BE2C (cell line): ENCODE measurements around the gene CASTOR2.

Experiments used
- DNase-seq: peaks from one replicate; pipeline ENCODE4 v3.0.0-alpha.2; 2020
- H3K27me3 ChIP-seq: fragments of 250-450 bp; sonication (Bioruptor Pico); 2 replicates; pipeline ENCODE4 v1.5.1; 2020; ENCODE audit warnings: mild to moderate bottlenecking
- H3K36me3 ChIP-seq: fragments of 250-450 bp; sonication (Bioruptor Pico); 2 replicates; pipeline ENCODE4 v1.5.1; 2020; ENCODE audit warnings: mild to moderate bottlenecking
- H3K4me1 ChIP-seq: fragments of 250-450 bp; sonication (Bioruptor Pico); 2 replicates; pipeline ENCODE4 v1.5.1; 2020
- H3K4me3 ChIP-seq: 2 replicates; pipeline ENCODE4 v1.5.1; 2011; ENCODE audit warnings: low read depth, low read length
- H3K9me3 ChIP-seq: fragments of 250-450 bp; sonication (Bioruptor Pico); 2 replicates; pipeline ENCODE4 v1.5.1; 2020
- TF ChIP-seq, protein P1 (sequence below): IDR thresholded peaks from 2 replicates; pipeline ENCODE4 v1.5.1; 2012; ENCODE audit warnings: mild to moderate bottlenecking, low read depth, low read length

CASTOR2 gene

DNA sequence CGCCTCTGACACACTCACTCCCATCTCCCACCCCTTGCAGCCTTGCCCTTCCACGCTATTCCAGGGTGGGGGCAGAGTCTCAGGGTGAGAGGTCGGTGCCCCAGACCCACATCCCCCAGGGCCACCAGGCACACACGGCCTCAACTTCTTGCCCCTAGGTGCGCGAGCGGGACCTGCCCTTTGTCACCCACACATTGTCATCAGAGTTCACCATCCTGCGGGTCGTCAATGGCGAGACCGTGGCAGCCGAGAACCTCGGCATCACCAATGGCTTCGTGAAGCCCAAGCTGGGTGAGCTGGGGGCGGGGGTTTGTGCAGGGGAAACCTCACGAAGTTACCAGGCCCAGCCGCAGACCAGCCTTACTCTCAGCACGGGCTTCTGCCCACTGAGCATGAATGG lies 53.3 kb downstream of the CASTOR2 start:
- no peaks in the 10 kb centered on the region for H3K27me3 ChIP-seq
- no peak overlapping the region for H3K4me3 ChIP-seq
- no peaks in the 10 kb centered on the region for H3K9me3 ChIP-seq
- TF ChIP-seq, protein P1, sequence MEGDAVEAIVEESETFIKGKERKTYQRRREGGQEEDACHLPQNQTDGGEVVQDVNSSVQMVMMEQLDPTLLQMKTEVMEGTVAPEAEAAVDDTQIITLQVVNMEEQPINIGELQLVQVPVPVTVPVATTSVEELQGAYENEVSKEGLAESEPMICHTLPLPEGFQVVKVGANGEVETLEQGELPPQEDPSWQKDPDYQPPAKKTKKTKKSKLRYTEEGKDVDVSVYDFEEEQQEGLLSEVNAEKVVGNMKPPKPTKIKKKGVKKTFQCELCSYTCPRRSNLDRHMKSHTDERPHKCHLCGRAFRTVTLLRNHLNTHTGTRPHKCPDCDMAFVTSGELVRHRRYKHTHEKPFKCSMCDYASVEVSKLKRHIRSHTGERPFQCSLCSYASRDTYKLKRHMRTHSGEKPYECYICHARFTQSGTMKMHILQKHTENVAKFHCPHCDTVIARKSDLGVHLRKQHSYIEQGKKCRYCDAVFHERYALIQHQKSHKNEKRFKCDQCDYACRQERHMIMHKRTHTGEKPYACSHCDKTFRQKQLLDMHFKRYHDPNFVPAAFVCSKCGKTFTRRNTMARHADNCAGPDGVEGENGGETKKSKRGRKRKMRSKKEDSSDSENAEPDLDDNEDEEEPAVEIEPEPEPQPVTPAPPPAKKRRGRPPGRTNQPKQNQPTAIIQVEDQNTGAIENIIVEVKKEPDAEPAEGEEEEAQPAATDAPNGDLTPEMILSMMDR: no peak
- no peak for DNase-seq
- no peaks in the 10 kb centered on the region for H3K36me3 ChIP-seq
- H3K4me1 ChIP-seq: no peaks in the 10 kb centered on the region

DNA sequence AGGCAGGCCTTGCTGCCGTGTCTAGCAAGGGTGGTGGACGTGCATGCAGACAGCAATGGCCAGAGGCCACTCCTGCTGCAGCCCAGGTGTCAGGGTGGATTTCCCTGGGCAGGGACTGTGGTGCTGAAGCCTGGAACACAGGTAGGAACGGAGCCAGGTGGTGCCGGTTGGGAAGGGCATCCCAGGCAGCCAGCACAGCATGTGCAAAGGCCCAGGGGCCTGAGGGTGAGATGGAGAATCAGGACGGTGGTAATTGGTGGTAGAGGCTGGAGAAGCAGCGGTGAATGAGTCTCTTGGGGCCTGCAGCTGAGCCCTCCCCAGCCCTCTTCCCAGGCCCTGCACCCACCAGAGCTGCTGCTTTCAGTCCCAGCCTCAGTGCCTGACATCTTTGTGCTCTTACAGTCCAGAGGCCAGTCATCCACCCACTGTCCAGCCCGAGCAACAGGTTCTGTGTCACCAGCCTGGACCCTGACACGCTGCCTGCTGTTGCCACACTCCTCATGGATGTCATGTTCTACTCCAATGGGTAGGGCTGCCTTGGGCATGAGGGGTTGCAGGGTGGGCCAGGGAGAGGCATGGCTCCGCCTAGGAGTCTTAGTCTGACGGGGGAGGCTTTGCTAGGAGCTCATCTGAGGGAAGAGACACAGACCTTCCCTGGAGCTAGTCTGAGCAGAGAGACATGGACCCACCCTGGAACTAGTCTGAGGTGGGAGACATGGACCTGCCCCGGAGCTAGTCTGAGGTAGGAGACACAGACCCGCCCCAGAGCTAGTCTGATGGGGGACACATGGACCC lies 54.3 kb downstream of the CASTOR2 start:
- no peaks in the 10 kb centered on the region for H3K36me3 ChIP-seq
- H3K9me3 ChIP-seq: no peaks in the 10 kb centered on the region
- no peak for DNase-seq
- H3K4me1 ChIP-seq: no peaks in the 10 kb centered on the region
- no peak overlapping the region for H3K4me3 ChIP-seq
- TF ChIP-seq, protein P1: no peak
- no peaks in the 10 kb centered on the region for H3K27me3 ChIP-seq

DNA sequence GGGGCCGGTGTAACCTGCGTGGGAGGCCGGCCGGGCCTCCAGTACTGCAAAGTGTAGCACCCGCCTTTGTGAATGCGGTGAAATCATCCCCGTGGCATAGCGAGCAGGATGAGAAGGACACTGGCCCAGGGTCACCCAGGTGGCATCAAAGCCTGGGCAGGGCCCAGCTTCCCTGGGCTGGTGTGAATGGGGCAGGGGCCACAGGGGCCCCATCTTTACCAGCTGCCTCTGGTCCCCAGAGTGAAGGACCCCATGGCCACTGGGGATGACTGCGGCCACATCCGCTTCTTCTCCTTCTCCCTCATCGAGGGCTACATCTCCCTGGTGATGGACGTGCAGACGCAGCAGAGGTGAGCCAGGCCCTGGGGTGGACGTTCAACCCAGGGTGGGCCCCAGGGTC lies 55.3 kb downstream of the CASTOR2 start:
- TF ChIP-seq, protein P1: no peak
- H3K4me1 ChIP-seq: no peaks in the 10 kb centered on the region
- H3K36me3 ChIP-seq: no peaks in the 10 kb centered on the region
- no peak overlapping the region for H3K4me3 ChIP-seq
- H3K9me3 ChIP-seq: no peaks in the 10 kb centered on the region
- H3K27me3 ChIP-seq: no peaks in the 10 kb centered on the region
- no peak for DNase-seq

DNA sequence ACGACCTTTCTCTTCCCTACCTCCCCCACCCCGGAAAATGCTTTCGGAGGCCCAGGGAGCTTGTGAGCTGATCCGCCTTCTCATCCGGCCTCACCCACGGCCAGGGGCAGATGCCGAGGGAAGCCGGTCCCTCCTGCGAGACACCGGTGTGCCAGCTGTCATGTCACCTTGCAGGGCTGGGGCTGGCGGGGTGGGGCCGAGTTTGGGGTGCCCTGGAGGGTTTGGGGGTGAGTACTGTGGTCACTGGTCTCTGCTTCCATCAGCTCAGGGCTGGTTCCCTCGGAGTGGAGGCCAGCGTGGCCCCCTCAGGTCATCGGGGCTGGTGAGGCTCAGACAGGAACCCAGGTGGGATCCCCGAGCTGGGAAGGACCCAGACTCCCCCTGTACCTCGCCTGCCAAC lies 60.4 kb downstream of the CASTOR2 start:
- Histone ChIP-seq H3K27me3 (no peaks in the 10 kb centered on the region), H3K4me3 (no peak overlapping the region), H3K36me3 (no peaks in the 10 kb centered on the region), H3K9me3 (no peaks in the 10 kb centered on the region), H3K4me1 (no peaks in the 10 kb centered on the region)
- TF ChIP-seq, protein P1: no peak
- no peak for DNase-seq

DNA sequence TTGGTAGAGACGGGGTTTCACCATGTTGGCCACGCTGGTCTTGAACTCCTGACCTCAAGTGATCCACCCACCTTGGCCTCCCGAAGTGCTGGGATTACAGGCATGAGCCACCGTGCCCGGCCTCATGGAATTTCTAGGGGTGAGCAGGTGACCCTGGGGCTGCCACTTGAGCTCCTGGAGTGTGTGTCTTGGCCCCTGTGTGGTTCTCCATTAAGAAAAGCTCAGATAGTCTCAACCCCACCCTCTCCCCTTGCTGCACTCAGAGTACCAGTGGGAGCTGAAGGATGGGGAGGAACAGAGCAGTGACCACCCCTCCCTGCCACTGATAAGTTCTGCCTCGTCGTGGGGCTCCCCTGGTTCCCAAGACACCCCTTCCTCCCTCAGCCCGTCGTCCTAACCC lies 63.8 kb downstream of the CASTOR2 start:
- no peak for DNase-seq
- Histone ChIP-seq H3K4me1 (no peaks in the 10 kb centered on the region), H3K36me3 (no peaks in the 10 kb centered on the region), H3K9me3 (no peaks in the 10 kb centered on the region), H3K4me3 (no peak overlapping the region), H3K27me3 (no peaks in the 10 kb centered on the region)
- TF ChIP-seq, protein P1: no peak

DNA sequence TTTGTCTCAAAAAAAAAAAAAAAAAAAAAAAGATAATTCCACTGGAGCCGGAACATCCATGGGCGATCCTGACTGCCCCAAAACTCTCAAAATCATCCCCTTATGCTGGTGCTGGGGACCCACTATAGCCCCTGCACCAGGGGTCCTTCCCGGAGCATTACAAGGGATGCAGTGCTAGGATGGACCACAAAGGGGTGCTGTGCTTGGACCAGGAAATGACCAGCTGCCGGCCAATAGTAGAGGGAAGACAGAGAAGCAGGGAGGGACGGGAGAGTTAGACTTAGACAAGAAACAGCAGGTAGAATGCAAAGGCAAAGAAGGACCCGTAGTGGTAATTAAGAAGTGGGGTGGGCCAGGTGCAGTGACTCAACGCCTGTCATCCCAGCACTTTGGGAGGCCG lies 68.6 kb downstream of the CASTOR2 start:
- no peak for DNase-seq
- Histone ChIP-seq H3K4me3 (no peak overlapping the region), H3K27me3 (no peaks in the 10 kb centered on the region), H3K36me3 (no peaks in the 10 kb centered on the region), H3K9me3 (no peaks in the 10 kb centered on the region), H3K4me1 (no peaks in the 10 kb centered on the region)
- TF ChIP-seq, protein P1: peak; percentile 20
